Retinal pigment epithelial cell (primary cell): ENCODE results near the gene OLIG2.

ENCODE experiments used
- DNase-seq: peaks from one replicate; pipeline ENCODE4 v3.0.0-alpha.2; 2010; ENCODE audit warnings: low read depth
- H3K4me3 ChIP-seq: 2 replicates; pipeline ENCODE4 v1.5.1; 2011; ENCODE audit warnings: mild to moderate bottlenecking, low read length, control low read depth, moderate library complexity
- TF ChIP-seq, protein P1 (sequence below): conservative IDR thresholded peaks from 2 replicates; pipeline ENCODE4 v1.5.1; 2011; ENCODE audit warnings: low read depth, low read length, control low read depth, inconsistent platforms

The OLIG2 gene

DNA sequence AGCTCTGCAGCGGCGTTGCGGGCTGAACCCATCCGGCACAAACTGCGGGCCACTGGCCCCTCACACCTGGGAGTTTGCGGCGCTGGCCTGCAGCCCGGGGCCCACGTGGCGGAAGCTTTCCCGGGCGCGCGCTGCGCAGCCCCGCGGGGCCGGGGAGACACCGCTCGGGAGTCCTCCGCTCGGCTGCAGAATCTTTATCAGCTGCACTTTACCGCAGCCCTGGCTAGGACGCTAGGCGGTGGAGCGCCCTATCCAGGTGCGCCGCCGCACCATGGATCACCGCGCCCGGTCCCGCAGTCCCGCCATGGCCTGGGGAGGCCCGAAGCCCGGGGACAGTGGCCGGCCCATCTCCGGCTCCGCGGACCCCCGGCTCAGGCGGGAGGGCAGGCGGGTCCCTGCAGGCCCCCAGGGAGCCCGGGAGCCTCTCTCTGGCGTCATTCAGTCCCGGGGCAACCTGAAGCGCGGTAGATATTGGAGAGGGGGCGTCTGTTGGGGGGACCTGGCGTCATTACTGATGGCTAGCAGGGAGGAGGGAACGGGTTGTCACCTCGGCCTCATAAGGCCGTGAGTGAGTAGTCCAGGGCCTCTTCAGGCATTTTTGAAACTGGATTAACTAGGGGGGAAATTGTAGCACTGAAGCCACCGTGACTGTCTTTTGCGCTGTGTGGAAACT lies 5.7 kb upstream of the OLIG2 start:
- TF ChIP-seq, protein P1, sequence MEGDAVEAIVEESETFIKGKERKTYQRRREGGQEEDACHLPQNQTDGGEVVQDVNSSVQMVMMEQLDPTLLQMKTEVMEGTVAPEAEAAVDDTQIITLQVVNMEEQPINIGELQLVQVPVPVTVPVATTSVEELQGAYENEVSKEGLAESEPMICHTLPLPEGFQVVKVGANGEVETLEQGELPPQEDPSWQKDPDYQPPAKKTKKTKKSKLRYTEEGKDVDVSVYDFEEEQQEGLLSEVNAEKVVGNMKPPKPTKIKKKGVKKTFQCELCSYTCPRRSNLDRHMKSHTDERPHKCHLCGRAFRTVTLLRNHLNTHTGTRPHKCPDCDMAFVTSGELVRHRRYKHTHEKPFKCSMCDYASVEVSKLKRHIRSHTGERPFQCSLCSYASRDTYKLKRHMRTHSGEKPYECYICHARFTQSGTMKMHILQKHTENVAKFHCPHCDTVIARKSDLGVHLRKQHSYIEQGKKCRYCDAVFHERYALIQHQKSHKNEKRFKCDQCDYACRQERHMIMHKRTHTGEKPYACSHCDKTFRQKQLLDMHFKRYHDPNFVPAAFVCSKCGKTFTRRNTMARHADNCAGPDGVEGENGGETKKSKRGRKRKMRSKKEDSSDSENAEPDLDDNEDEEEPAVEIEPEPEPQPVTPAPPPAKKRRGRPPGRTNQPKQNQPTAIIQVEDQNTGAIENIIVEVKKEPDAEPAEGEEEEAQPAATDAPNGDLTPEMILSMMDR, result no peak
- H3K4me3 ChIP-seq, result no peak overlapping the region
- DNase-seq, result no peak

DNA sequence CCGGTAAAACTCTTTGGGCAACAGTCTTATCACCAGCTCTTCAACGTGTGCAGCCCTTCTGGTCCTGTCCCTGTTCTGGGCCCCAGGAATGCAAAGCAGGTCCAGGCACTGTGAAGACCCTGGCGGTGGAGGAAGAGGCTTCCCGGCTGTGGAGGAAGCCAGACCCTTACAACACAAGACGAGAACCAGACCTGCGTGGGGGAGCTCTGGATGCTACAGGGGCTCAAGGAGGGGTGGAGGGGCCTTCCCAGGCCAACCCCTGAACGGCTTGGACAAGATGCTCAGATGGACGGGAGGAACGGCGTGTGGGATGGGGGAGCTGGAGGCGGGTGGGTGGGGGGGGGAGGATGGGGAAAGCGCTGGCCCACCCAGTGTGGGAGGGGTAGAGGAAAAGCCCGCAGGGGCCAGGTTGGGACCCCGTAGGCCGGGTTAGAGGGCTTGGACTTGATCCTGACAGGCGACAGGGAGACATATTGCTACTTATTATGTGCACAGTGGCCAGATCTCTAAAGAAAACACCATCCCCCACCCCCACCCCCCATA lies 5.1 kb upstream of the OLIG2 start:
- no peak overlapping the region for H3K4me3 ChIP-seq
- TF ChIP-seq, protein P1, result no peak
- DNase-seq, result no peak

DNA sequence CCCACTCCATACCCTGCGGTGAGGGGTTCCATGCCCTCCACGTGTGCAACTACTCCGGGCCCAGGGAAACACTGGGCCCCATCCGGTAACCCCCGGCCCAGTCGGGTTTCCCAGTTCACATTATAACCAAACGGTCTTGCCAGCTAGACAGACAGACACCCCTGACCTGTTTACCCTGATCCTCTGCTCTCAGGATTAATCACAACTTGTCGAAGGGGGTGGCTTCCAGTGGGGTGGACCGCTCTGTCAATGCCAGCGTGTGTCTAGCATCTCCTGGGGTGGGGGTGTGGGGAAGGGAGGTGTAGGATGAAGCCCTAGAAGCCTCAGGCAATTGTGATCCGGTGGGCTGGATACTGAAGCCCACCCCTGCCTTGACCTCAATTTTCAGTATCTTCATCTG lies 4.6 kb upstream of the OLIG2 start:
- DNase-seq, result no peak
- TF ChIP-seq, protein P1, result no peak
- no peak overlapping the region for H3K4me3 ChIP-seq

DNA sequence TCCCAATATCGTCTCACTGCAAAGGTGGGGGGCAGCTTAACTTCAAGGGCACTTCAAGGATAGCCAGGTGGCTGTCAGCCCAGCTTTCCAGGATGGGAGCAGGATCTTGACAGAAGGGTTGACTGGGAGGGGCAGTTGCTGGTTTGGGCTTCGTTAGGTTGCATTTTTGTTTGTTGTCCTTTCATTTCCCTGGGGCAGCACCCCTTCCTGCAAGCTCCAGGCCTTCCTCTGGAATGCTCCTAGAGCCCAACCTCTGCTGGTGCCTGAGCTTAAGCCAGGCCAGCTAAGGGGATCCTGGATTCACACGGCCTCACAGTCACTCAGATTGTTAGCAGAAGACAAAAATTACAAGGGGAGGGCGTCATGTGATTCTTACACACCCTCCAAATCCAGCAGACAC lies 4.1 kb upstream of the OLIG2 start:
- TF ChIP-seq, protein P1, result no peak
- DNase-seq, result no peak
- H3K4me3 ChIP-seq, result no peak overlapping the region

DNA sequence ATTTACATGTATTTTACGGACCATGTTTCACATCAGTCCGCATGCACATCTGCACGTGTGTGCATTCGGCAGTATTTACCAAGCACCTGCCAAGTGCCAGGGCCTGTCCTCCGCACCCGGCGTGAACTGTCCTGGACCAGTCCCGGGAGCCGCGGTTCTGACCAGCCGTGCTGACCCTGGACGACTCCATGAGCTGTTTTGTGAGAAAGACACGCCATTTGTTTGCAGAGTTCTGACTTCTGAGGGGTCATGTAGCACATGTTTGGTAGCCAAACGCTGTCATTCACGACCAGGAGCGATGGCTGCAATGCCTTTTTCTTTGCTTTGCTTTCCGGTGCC lies 3.3 kb upstream of the OLIG2 start:
- DNase-seq, result no peak
- TF ChIP-seq, protein P1, result no peak
- no peak overlapping the region for H3K4me3 ChIP-seq

DNA sequence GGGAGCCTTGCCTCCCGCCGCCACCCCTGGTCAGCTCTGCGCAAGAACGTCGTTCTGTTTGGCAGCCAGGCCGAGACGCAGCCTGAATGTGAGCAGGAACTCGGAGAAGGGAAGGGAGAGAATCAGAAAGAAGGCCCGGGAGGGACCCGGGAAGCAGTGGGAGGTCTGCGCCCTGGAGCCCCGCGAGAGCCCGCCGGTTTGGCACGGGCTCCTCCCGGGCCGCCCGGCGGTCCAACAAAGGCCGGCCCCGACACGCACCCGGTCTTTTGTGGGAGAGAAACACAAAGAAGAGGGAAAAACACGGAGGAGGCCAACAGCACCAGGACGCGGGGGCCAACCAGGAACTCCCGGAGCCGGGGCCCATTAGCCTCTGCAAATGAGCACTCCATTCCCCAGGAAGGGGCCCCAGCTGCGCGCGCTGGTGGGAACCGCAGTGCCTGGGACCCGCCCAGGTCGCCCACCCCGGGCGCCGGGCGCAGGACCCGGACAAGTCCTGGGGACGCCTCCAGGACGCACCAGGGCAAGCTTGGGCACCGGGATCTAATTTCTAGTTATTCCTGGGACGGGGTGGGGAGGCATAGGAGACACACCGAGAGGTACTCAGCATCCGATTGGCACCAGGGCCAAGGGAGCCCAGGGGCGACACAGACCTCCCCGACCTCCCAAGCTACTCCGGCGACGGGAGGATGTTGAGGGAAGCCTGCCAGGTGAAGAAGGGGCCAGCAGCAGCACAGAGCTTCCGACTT lies 2.7 kb upstream of the OLIG2 start:
- no peak for DNase-seq
- TF ChIP-seq, protein P1, result no peak
- H3K4me3 ChIP-seq, result no peak overlapping the region
